H1 (cell line): ENCODE results near the gene HSF2. TPM values are rescaled to one million over a fixed set of nuclear protein-coding genes. Genes with fewer than 3 reads are reported as not detected.
A peak's percentile ranks its signal among the peaks of the same experiment; 100 is the strongest.

ENCODE experiments used
- CTCF ChIA-PET: fragments of 300-600 bp; sonication (Branson Sonifier 250); formaldehyde crosslinking; loops from one replicate; lab custom pipeline; 2021; ENCODE audit not compliant: partially characterized antibody; lab: Charles Lee
- POLR2A ChIA-PET: fragments of 300-600 bp; sonication (Branson Sonifier 250); formaldehyde crosslinking; loops from one replicate; lab custom pipeline; 2021; ENCODE audit warnings: inconsistent platforms; ENCODE audit not compliant: partially characterized antibody; lab: Charles Lee
- DNase-seq, 2 experiments: peaks; one replicate each; pipeline versions ENCODE4 v3.0.0 to v3.0.0-alpha.2; 2010 to 2022; ENCODE audit warnings: low spot score in 2 of 2, low read depth in 1 of 2, mixed read lengths in 1 of 2
- FAIRE-seq: peaks from 2 replicates; lab custom pipeline; 2011; peaks lifted over from hg19 to GRCh38; lab: Jason Lieb, UNC
- H2AFZ ChIP-seq: 2 replicates; pipeline ENCODE4 v1.8.1; 2012; ENCODE audit warnings: low read length, inconsistent platforms
- H2AK5ac ChIP-seq: 2 replicates; pipeline ENCODE4 v1.6.1; 2013; ENCODE audit warnings: low read depth, low read length
- H2BK120ac ChIP-seq: replicated peaks from 2 replicates; pipeline ENCODE3; 2013; ENCODE audit warnings: low read depth, low read length, inconsistent platforms
- H2BK12ac ChIP-seq: 2 replicates; pipeline ENCODE4 v1.6.1; 2013; ENCODE audit warnings: low read depth, low read length
- H2BK15ac ChIP-seq: 2 replicates; pipeline ENCODE4 v1.6.1; 2013; ENCODE audit warnings: low read length
- H2BK20ac ChIP-seq: 2 replicates; pipeline ENCODE4 v1.6.1; 2013; ENCODE audit warnings: low read length
- H2BK5ac ChIP-seq: 2 replicates; pipeline ENCODE4 v1.6.1; 2013; ENCODE audit warnings: low read depth, low read length
- H3K14ac ChIP-seq: 2 replicates; pipeline ENCODE4 v1.6.1; 2013; ENCODE audit warnings: inconsistent platforms; ENCODE audit not compliant: insufficient read length
- H3K18ac ChIP-seq: 2 replicates; pipeline ENCODE4 v1.6.1; 2013; ENCODE audit warnings: low read length; ENCODE audit errors: extremely low read depth
- H3K23ac ChIP-seq: 2 replicates; pipeline ENCODE4 v1.6.1; 2013; ENCODE audit warnings: inconsistent platforms; ENCODE audit not compliant: insufficient read length
- H3K23me2 ChIP-seq: 2 replicates; pipeline ENCODE4 v1.6.1; 2013; ENCODE audit warnings: low read depth, low read length
- H3K27ac ChIP-seq: 2 replicates; pipeline ENCODE4 v1.6.1; 2011; ENCODE audit warnings: low read depth, low read length, inconsistent platforms
- H3K27me3 ChIP-seq, 4 experiments: replicated peaks in 1 of 4; 1 replicate in 1 of 4; 2 replicates in 3 of 4; pipeline versions ENCODE4 v1.6.1 to v1.8.1; 2011 to 2013; ENCODE audit warnings: low read length in 3 of 4, mild to moderate bottlenecking in 3 of 4, inconsistent platforms in 2 of 4, mixed read lengths in 2 of 4, moderate library complexity in 1 of 4; ENCODE audit not compliant: control insufficient read depth in 3 of 4, insufficient read depth in 3 of 4; ENCODE audit errors: extremely low read depth in 1 of 4
- H3K36me3 ChIP-seq, 4 experiments: 2 replicates each; pipeline versions ENCODE4 v1.6.1 to v1.8.1; 2011 to 2013; ENCODE audit warnings: mild to moderate bottlenecking in 4 of 4, low read length in 3 of 4, moderate library complexity in 2 of 4, control low read depth in 1 of 4, inconsistent platforms in 1 of 4; ENCODE audit not compliant: insufficient read depth in 4 of 4, control insufficient read depth in 2 of 4
- H3K4ac ChIP-seq: replicated peaks from 2 replicates; pipeline ENCODE3; 2013; ENCODE audit warnings: low read length, low read depth, mixed read lengths, inconsistent platforms; ENCODE audit not compliant: insufficient read length
- H3K4me1 ChIP-seq, 4 experiments: replicated peaks in 1 of 4; 1 replicate in 1 of 4; 2 replicates in 3 of 4; pipeline versions ENCODE4 v1.6.1 to v1.8.1; 2011 to 2013; ENCODE audit warnings: low read length in 3 of 4, inconsistent platforms in 2 of 4, mixed read lengths in 1 of 4; ENCODE audit not compliant: insufficient read depth in 4 of 4, control insufficient read depth in 3 of 4
- H3K4me2 ChIP-seq, 2 experiments: 2 replicates each; pipeline versions ENCODE4 v1.6.1 to v1.8.1; 2011 to 2013; ENCODE audit warnings: low read depth in 2 of 2, low read length in 2 of 2, control low read depth in 1 of 2, inconsistent platforms in 1 of 2, mild to moderate bottlenecking in 1 of 2; ENCODE audit not compliant: insufficient read depth in 1 of 2
- H3K4me3 ChIP-seq, 4 experiments: fragments of 200-600, 300-600 bp in 1 of 4; sonication (generic), shearing (Covaris generic), sonication (Bioruptor Twin) in 1 of 4; 2 replicates each; pipeline versions ENCODE4 v1.5.1 to v1.8.1; 2011 to 2016; ENCODE audit warnings: low read length in 4 of 4, low read depth in 3 of 4, control low read depth in 2 of 4, inconsistent platforms in 2 of 4, mild to moderate bottlenecking in 2 of 4, mixed read lengths in 1 of 4, moderate library complexity in 1 of 4; ENCODE audit not compliant: insufficient read depth in 2 of 4; ENCODE audit errors: extremely low read depth in 1 of 4
- H3K56ac ChIP-seq: replicated peaks from 2 replicates; pipeline ENCODE3; 2013; ENCODE audit warnings: low read depth, mild to moderate bottlenecking, mixed read lengths, low read length, inconsistent platforms; ENCODE audit not compliant: insufficient read length
- H3K79me1 ChIP-seq: 2 replicates; pipeline ENCODE4 v1.6.1; 2013; ENCODE audit warnings: low read depth, low read length, control low read depth
- H3K79me2 ChIP-seq, 2 experiments: 2 replicates each; pipeline versions ENCODE4 v1.6.1 to v1.8.1; 2012 to 2013; ENCODE audit warnings: low read length in 2 of 2, mild to moderate bottlenecking in 2 of 2, inconsistent platforms in 1 of 2; ENCODE audit not compliant: insufficient read depth in 2 of 2, control insufficient read depth in 1 of 2
- H3K9ac ChIP-seq, 4 experiments: replicated peaks in 1 of 4; 1 replicate in 1 of 4; 2 replicates in 3 of 4; pipeline versions ENCODE4 v1.6.1 to v1.8.1; 2011 to 2013; ENCODE audit warnings: low read depth in 3 of 4, low read length in 3 of 4, control low read depth in 2 of 4, mild to moderate bottlenecking in 2 of 4, moderate library complexity in 2 of 4, inconsistent platforms in 1 of 4; ENCODE audit errors: extremely low read depth in 1 of 4
- H3K9me3 ChIP-seq, 2 experiments: 2 replicates each; pipeline versions ENCODE4 v1.6.1 to v1.8.1; 2012 to 2013; ENCODE audit warnings: mild to moderate bottlenecking in 2 of 2, moderate library complexity in 2 of 2, control low read depth in 1 of 2, inconsistent platforms in 1 of 2, low read depth in 1 of 2, low read length in 1 of 2, mixed read lengths in 1 of 2; ENCODE audit not compliant: insufficient read depth in 2 of 2
- H4K20me1 ChIP-seq, 2 experiments: replicated peaks in 1 of 2; 2 replicates each; pipeline versions ENCODE3 to v1.8.1; 2011 to 2013; ENCODE audit warnings: inconsistent platforms in 2 of 2, low read length in 2 of 2, mild to moderate bottlenecking in 1 of 2; ENCODE audit not compliant: insufficient read depth in 2 of 2, control insufficient read depth in 1 of 2
- H4K5ac ChIP-seq: 2 replicates; pipeline ENCODE4 v1.6.1; 2013; ENCODE audit warnings: low read length, low read depth, mixed read lengths, inconsistent platforms; ENCODE audit not compliant: insufficient read length
- H4K8ac ChIP-seq: 2 replicates; pipeline ENCODE4 v1.8.0; 2013; ENCODE audit warnings: mild to moderate bottlenecking, moderate library complexity, low read length, inconsistent platforms; ENCODE audit not compliant: insufficient read depth; ENCODE audit errors: extremely low read depth
- H4K91ac ChIP-seq: replicated peaks from 2 replicates; pipeline ENCODE3; 2013; ENCODE audit warnings: low read length, mixed read lengths, inconsistent platforms; ENCODE audit not compliant: insufficient read length
- CHD2 ChIP-seq: IDR thresholded peaks from 2 replicates; pipeline ENCODE4 v1.6.1; 2012; ENCODE audit warnings: low read length, improper control_type of control experiment
- EZH2 ChIP-seq: fragments of 200-600 bp; sonication (generic); IDR thresholded peaks from 2 replicates; pipeline ENCODE4 v1.7.1; 2012; ENCODE audit warnings: low read depth, mild to moderate bottlenecking, moderate library complexity, low read length, inconsistent platforms; ENCODE audit not compliant: severe bottlenecking
- RFX5 ChIP-seq: IDR thresholded peaks from 2 replicates; pipeline ENCODE4 v1.6.1; 2011; ENCODE audit warnings: low read depth, low read length, improper control_type of control experiment, borderline replicate concordance
- SRF ChIP-seq: IDR thresholded peaks from 2 replicates; pipeline ENCODE4 v1.6.1; 2011; ENCODE audit warnings: mild to moderate bottlenecking, low read depth, low read length, moderate library complexity
- SUZ12 ChIP-seq: fragments of 200-600 bp; sonication (generic); IDR thresholded peaks from 2 replicates; pipeline ENCODE4 v1.6.1; 2012; ENCODE audit warnings: mild to moderate bottlenecking, inconsistent platforms, low read length, moderate library complexity, mixed read lengths
- WGBS, 2 experiments: shearing (Covaris generic) in 1 of 2; methylation state at CpG; one replicate each; pipeline versions ENCODE4 v1.1.6 to v1.1.7; 2013 to 2015; ENCODE audit warnings: low lambda C conversion rate in 2 of 2, mixed read lengths in 2 of 2, inconsistent platforms in 1 of 2, low coverage in 1 of 2, missing lambda C conversion rate in 1 of 2; ENCODE audit not compliant: insufficient replicate concordance in 2 of 2, insufficient coverage in 1 of 2, insufficient read length in 1 of 2; ENCODE audit errors: extremely low coverage in 1 of 2, missing lambda C conversion rate in 1 of 2; 5-methylcytosine and 5-hydroxymethylcytosine counted together
- polyA plus RNA-seq, 7 experiments: library from polyadenylated mRNA; depleted of rRNA in 3 of 7; stranded (reverse) in 5 of 7; unstranded in 2 of 7; fragments of >200 nt in 5 of 7; fragments of 200-250 nt in 2 of 7; gene quantifications; 1 replicate in 5 of 7; 2 replicates in 1 of 7; 4 replicates in 1 of 7; pipeline versions ENCODE4 v1.2.1 to v1.2.3, GENCODE V29; 2011 to 2013; ENCODE audit warnings: missing spikeins in 2 of 7, mixed read lengths in 2 of 7
- total RNA-seq: library from RNA; stranded (reverse); fragmentation: NEBNext Ultra II Directional; extraction: Animal tissue kit (Norgen Biotek cat#: 25700); gene quantifications from 2 replicates; pipeline ENCODE4 v1.2.1, GENCODE V29; 2021

HSF2 gene
- total and polyA plus RNA-seq, 2 of the 8 experiments (the other 6 are each of a cell fraction or from before 2014, with no cell fraction given): 16.3 to 18.3 TPM

- H3K4me2 ChIP-seq: no peak overlapping the region
- H3K4me3 ChIP-seq: no peak overlapping the region
- no peak overlapping the region for H2BK120ac ChIP-seq
- H3K18ac ChIP-seq: no peak overlapping the region
- no peak overlapping the region for H2BK5ac ChIP-seq
- H4K20me1 ChIP-seq: peaks cover 10 to 11% of the 10 kb centered on the region in 2 experiments
- H3K79me1 ChIP-seq: no peaks in the 10 kb centered on the region
- H4K91ac ChIP-seq: no peak overlapping the region
- no peak overlapping the region for H3K14ac ChIP-seq
- H3K9me3 ChIP-seq: no peaks in the 10 kb centered on the region
- FAIRE-seq: no peak
- peaks cover 0 to 6% (median 0%) of the 10 kb centered on the region in 4 experiments; a peak in 1 of 7 replicates for H3K4me1 ChIP-seq
- H2BK15ac ChIP-seq: no peak overlapping the region
- TF ChIP-seq SUZ12 (peak; percentile 19; the same call in 1 of the 2 replicates), RFX5 (no peak), CHD2 (no peak), SRF (no peak), EZH2 (peak; percentile 38)
- ChIA-PET POLR2A (no interaction called here), CTCF (interaction anchor here (0.7 kb wide), 1 partner anchor 398 kb away, joined by 3 read pairs; no protein-coding TSS in a partner anchor)
- H4K5ac ChIP-seq: no peak overlapping the region
- no peak for DNase-seq
- H3K9ac ChIP-seq: no peak overlapping the region
- WGBS, 2 experiments: 94% methylated on average over 5 of the region's 5 CpGs; no CpG with 5 or more reads in 1 of the 2 experiments
- no peak overlapping the region for H3K4ac ChIP-seq
- H3K23ac ChIP-seq: no peak overlapping the region
- no peak overlapping the region for H3K56ac ChIP-seq
- H3K79me2 ChIP-seq: no peaks in the 10 kb centered on the region
- peaks cover 37 to 81% (median 70%) of the 10 kb centered on the region in 4 experiments for H3K27me3 ChIP-seq
- H3K23me2 ChIP-seq: no peaks in the 10 kb centered on the region
- no peak overlapping the region for H3K27ac ChIP-seq
- no peaks in the 10 kb centered on the region for H3K36me3 ChIP-seq
- no peak overlapping the region for H4K8ac ChIP-seq
- H2BK20ac ChIP-seq: no peak overlapping the region
- H2BK12ac ChIP-seq: no peak overlapping the region
- H2AFZ ChIP-seq: no peak overlapping the region
- no peak overlapping the region for H2AK5ac ChIP-seq
Measured at GRCh38 chr6:122394016-122394415, 5.4 kb upstream of the HSF2 start.
